ENCODE measurements around the gene PIMREG. TPM values are rescaled to one million over a fixed set of nuclear protein-coding genes. Genes with fewer than 3 reads are reported as not detected.

Gene PIMREG
- polyA plus RNA-seq, 3 donors, result not detected

GRCh38 chr17:6454495-6455320, 10.5 kb downstream of the PIMREG start:
- peaks cover 24 to 31% (median 25%) of the 10 kb centered on the region in 3 donors for H3K27me3 Mint-ChIP-seq (ENCODE audit: low read depth in 3 of 3)
- Histone ChIP-seq H3K4me2 (replicated peaks; ENCODE audit: extremely low read depth, low read length, poor library complexity, severe bottlenecking) (peak overlapping the region; percentile 11), H3K4me1 (ENCODE audit: control insufficient read depth in 1 of 2, insufficient read depth in 2 of 2, low read length in 2 of 2) (peaks cover 5 to 6% of the 10 kb centered on the region in 2 donors), H4K20me1 (ENCODE audit: insufficient read depth, low read length) (no peaks in the 10 kb centered on the region), H3K4me3 (replicated peaks in 1 of 3; ENCODE audit: low read depth in 2 of 3, low read length in 3 of 3) (no peak overlapping the region), H3K27me3 (ENCODE audit: control insufficient read depth in 2 of 2, insufficient read depth in 2 of 2, low read length in 2 of 2) (peaks cover 7 to 17% of the 10 kb centered on the region in 2 donors), H2AFZ (ENCODE audit: insufficient read depth, low read depth, low read length, poor library complexity, severe bottlenecking) (peak overlapping the region; percentile 46), H3K79me2 (ENCODE audit: insufficient read depth, low read length) (no peaks in the 10 kb centered on the region), H3K27ac (ENCODE audit: low read depth in 1 of 2, low read length in 2 of 2) (no peak overlapping the region), H3K9ac (ENCODE audit: insufficient read depth, low read length, poor library complexity, severe bottlenecking) (no peak overlapping the region), H3K36me3 (replicated peaks in 1 of 2; ENCODE audit: control insufficient read depth in 1 of 2, insufficient read depth in 2 of 2, low read length in 2 of 2) (peaks cover 2 to 12% of the 10 kb centered on the region in 2 donors), H3K9me3 (replicated peaks in 1 of 2; ENCODE audit: control insufficient read depth in 1 of 2, insufficient read depth in 1 of 2, low read length in 2 of 2) (no peaks in the 10 kb centered on the region)
- H3K4me1 Mint-ChIP-seq, result no peaks in the 10 kb centered on the region
- H3K4me3 Mint-ChIP-seq, result peak overlapping the region in 1 of 2 donors; percentile 40
- H3K9me3 Mint-ChIP-seq, result peaks cover 0 to 2% (median 0%) of the 10 kb centered on the region in 7 donors
- no peak for TF ChIP-seq CTCF (IDR thresholded peaks at IDR 0.05)
- H3K27ac Mint-ChIP-seq, result no peak overlapping the region
- DNase-seq, result no peak
- 50% methylated on average over 33 of the region's 35 CpGs for WGBS (ENCODE audit: insufficient coverage)
- H3K36me3 Mint-ChIP-seq, result peaks cover 21 to 28% of the 10 kb centered on the region in 2 donors
- intact Hi-C loops (cut with micrococcal nuclease), result no loop called here

GRCh38 chr17:6455321-6455705, 11.1 kb downstream of the PIMREG start:
- Histone ChIP-seq H4K20me1 (ENCODE audit: insufficient read depth, low read length) (no peaks in the 10 kb centered on the region), H3K4me2 (replicated peaks; ENCODE audit: extremely low read depth, low read length, poor library complexity, severe bottlenecking) (peak overlapping the region; percentile 11), H2AFZ (ENCODE audit: insufficient read depth, low read depth, low read length, poor library complexity, severe bottlenecking) (peak overlapping the region; percentile 46), H3K36me3 (replicated peaks in 1 of 2; ENCODE audit: control insufficient read depth in 1 of 2, insufficient read depth in 2 of 2, low read length in 2 of 2) (peaks cover 0 to 6% of the 10 kb centered on the region in 2 donors), H3K27ac (ENCODE audit: low read depth in 1 of 2, low read length in 2 of 2) (no peak overlapping the region), H3K79me2 (ENCODE audit: insufficient read depth, low read length) (no peaks in the 10 kb centered on the region), H3K4me1 (ENCODE audit: control insufficient read depth in 1 of 2, insufficient read depth in 2 of 2, low read length in 2 of 2) (peaks cover 5 to 6% of the 10 kb centered on the region in 2 donors), H3K4me3 (replicated peaks in 1 of 3; ENCODE audit: low read depth in 2 of 3, low read length in 3 of 3) (no peak overlapping the region), H3K9ac (ENCODE audit: insufficient read depth, low read length, poor library complexity, severe bottlenecking) (no peak overlapping the region), H3K27me3 (ENCODE audit: control insufficient read depth in 2 of 2, insufficient read depth in 2 of 2, low read length in 2 of 2) (peaks cover 7 to 17% of the 10 kb centered on the region in 2 donors), H3K9me3 (replicated peaks in 1 of 2; ENCODE audit: control insufficient read depth in 1 of 2, insufficient read depth in 1 of 2, low read length in 2 of 2) (no peaks in the 10 kb centered on the region)
- Mint-ChIP-seq H3K4me3 (peak overlapping the region in 1 of 2 donors; percentile 73), H3K27ac (no peak overlapping the region), H3K4me1 (no peaks in the 10 kb centered on the region), H3K36me3 (peaks cover 15 to 21% of the 10 kb centered on the region in 2 donors), H3K9me3 (peaks cover 0 to 2% (median 0%) of the 10 kb centered on the region in 7 donors), H3K27me3 (ENCODE audit: low read depth in 3 of 3) (peaks cover 24 to 32% (median 24%) of the 10 kb centered on the region in 3 donors)
- no peak for TF ChIP-seq CTCF (IDR thresholded peaks at IDR 0.05)
- peak in 2 of 3 donors; percentile 2 to 14 for DNase-seq
- 1% methylated on average over 28 of the region's 35 CpGs for WGBS (ENCODE audit: insufficient coverage)
- intact Hi-C loops (cut with micrococcal nuclease), result no loop called here
